GM23248 (cell line): ENCODE measurements around the gene DHX30. TPM values are rescaled to one million over a fixed set of nuclear protein-coding genes. Genes with fewer than 3 reads are reported as not detected.

ENCODE experiments used
- DNase-seq: peaks from one replicate; pipeline ENCODE4 v3.0.0-alpha.2; 2015
- H2AFZ ChIP-seq: fragments of 200-600 bp; sonication (generic); 2 replicates; pipeline ENCODE4 v1.6.1; 2016; ENCODE audit warnings: antibody characterized with exemption
- H3F3A ChIP-seq: fragments of 200-600 bp; sonication (generic); 2 replicates; pipeline ENCODE4 v1.6.1; 2016; ENCODE audit warnings: mild to moderate bottlenecking, antibody characterized with exemption, mixed run types; ENCODE audit not compliant: insufficient read depth
- H3K27ac ChIP-seq: fragments of 200-600 bp; sonication (generic); 2 replicates; pipeline ENCODE4 v1.5.1; 2016; ENCODE audit warnings: mild to moderate bottlenecking
- H3K27me3 ChIP-seq: fragments of 200-600 bp; sonication (generic); replicated peaks from 2 replicates; pipeline ENCODE4 v1.6.1; 2016; ENCODE audit warnings: mild to moderate bottlenecking; ENCODE audit not compliant: insufficient read depth
- H3K36me3 ChIP-seq: fragments of 200-600 bp; sonication (generic); 2 replicates; pipeline ENCODE4 v1.6.1; 2016; ENCODE audit warnings: low read depth, mild to moderate bottlenecking
- H3K4me1 ChIP-seq: fragments of 200-600 bp; sonication (generic); 2 replicates; pipeline ENCODE4 v1.6.1; 2016; ENCODE audit warnings: mild to moderate bottlenecking; ENCODE audit not compliant: insufficient read depth
- H3K4me2 ChIP-seq: fragments of 200-600 bp; sonication (generic); one replicate; pipeline ENCODE4 v1.6.1; 2016; ENCODE audit warnings: mild to moderate bottlenecking; ENCODE audit not compliant: unreplicated experiment
- H3K4me3 ChIP-seq: fragments of 200-600 bp; sonication (generic); 2 replicates; pipeline ENCODE4 v1.5.1; 2016; ENCODE audit warnings: mild to moderate bottlenecking
- H3K79me2 ChIP-seq: fragments of 200-600 bp; sonication (generic); 2 replicates; pipeline ENCODE4 v1.6.1; 2016; ENCODE audit warnings: mild to moderate bottlenecking; ENCODE audit not compliant: insufficient read depth
- H3K9ac ChIP-seq: fragments of 200-600 bp; sonication (generic); 2 replicates; pipeline ENCODE4 v1.6.1; 2016; ENCODE audit warnings: mild to moderate bottlenecking
- H3K9me2 ChIP-seq: fragments of 200-600 bp; sonication (generic); 2 replicates; pipeline ENCODE4 v1.6.1; 2016; ENCODE audit warnings: mixed run types, mild to moderate bottlenecking, moderate library complexity; ENCODE audit not compliant: insufficient read depth
- H3K9me3 ChIP-seq: fragments of 200-600 bp; sonication (generic); one replicate; pipeline ENCODE4 v1.6.1; 2017; ENCODE audit warnings: low read depth
- H4K20me1 ChIP-seq: fragments of 200-600 bp; sonication (generic); 2 replicates; pipeline ENCODE4 v1.6.0; 2016; ENCODE audit not compliant: insufficient read depth
- EZH2 ChIP-seq: fragments of 200-600 bp; sonication (generic); IDR thresholded peaks from 2 replicates; pipeline ENCODE4 v1.6.1; 2018; ENCODE audit warnings: antibody characterized with exemption, mild to moderate bottlenecking; ENCODE audit not compliant: insufficient read depth, poor library complexity, severe bottlenecking
- EZH2phosphoT487 ChIP-seq: fragments of 200-600 bp; sonication (generic); IDR thresholded peaks from 2 replicates; pipeline ENCODE4 v1.6.1; 2018; ENCODE audit warnings: antibody characterized with exemption, moderate library complexity, mild to moderate bottlenecking, low read depth; ENCODE audit not compliant: insufficient read depth
- WGBS, 2 experiments: methylation state at CpG; one replicate each; pipeline ENCODE4 v1.1.6; 2015 to 2017; ENCODE audit warnings: low lambda C conversion rate in 2 of 2, low coverage in 1 of 2; ENCODE audit errors: missing lambda C conversion rate in 2 of 2; 5-methylcytosine and 5-hydroxymethylcytosine counted together
- in situ Hi-C: fragments of 300-500 bp; cut with MboI; formaldehyde crosslinking; loops from 2 replicates; pipeline ENCODE4 v1.15.0; 2020
- polyA plus RNA-seq: library from polyadenylated mRNA; unstranded; fragments of >200 nt; fragmentation: Nextera tagmentation; extraction: Ambion mirVana; gene quantifications from 2 replicates; pipeline ENCODE4 v1.2.1, GENCODE V29; 2016
- total RNA-seq: library from RNA; depleted of rRNA; stranded (reverse); fragments of >200 nt; shearing (Covaris generic); gene quantifications from 2 replicates; pipeline ENCODE4 v1.2.3, GENCODE V29; 2014

Gene DHX30
- total and polyA plus RNA-seq, 2 experiments from 2014 or later = 42.9 to 65.8 TPM

DNA sequence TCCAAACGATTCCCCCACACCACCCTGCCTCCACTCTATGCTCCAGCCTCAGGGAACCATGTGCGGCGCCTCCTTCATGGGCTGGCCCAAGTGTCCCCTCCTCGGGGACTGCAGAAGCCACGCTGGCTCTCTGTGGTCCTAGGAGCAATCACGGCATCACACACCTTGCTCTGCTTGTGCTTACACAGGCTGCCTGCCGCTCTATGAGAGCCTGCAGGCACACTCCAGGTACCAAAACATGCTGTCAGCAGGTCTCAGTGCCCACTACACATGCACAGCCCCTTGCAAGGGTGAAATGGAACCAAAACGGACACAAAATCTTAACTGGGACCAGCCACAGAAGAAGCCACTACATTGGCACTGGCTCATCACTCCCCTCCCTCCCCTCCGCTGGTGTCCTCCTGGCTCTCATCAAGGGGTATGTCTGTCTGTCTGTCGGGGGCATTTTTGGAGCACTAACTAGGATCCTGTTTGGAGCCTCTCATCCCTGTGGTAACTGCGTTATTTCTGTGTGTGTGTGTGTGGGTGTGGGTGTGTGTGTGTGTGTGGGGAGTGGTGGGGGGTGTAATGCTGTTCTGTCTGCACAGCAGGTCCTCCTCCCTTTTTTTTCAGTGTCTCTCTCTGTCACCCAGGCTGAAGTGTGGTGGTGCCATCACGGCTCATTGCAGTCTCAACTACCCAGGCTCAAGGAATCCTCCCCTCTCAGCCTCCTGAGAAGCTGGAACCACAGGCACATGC is 60.6 kb downstream of the DHX30 start:
- Histone ChIP-seq H3K4me3 (no peak overlapping the region), H3K79me2 (no peaks in the 10 kb centered on the region), H3K9me3 (no peaks in the 10 kb centered on the region), H3K4me1 (no peaks in the 10 kb centered on the region), H2AFZ (no peak overlapping the region), H3K4me2 (no peak overlapping the region), H3K9ac (no peak overlapping the region), H4K20me1 (no peaks in the 10 kb centered on the region; the same call in 1 of the 2 replicates), H3K36me3 (peaks cover 47% of the 10 kb centered on the region), H3K27ac (no peak overlapping the region), H3K9me2 (no peaks in the 10 kb centered on the region), H3K27me3 (no peaks in the 10 kb centered on the region), H3F3A (0 out of 2 replicates have a peak, but pooled peaks cover 4% of the 10 kb centered on the region)
- no peak for DNase-seq
- in situ Hi-C loops = loop anchor here (10.0 kb wide), 1 partner anchor 301 kb away; no protein-coding TSS in a partner anchor
- 84 to 86% methylated on average over 12 of the region's 12 CpGs for WGBS, 2 experiments
- TF ChIP-seq EZH2phosphoT487 = no peak
- TF ChIP-seq EZH2 = no peak

DNA sequence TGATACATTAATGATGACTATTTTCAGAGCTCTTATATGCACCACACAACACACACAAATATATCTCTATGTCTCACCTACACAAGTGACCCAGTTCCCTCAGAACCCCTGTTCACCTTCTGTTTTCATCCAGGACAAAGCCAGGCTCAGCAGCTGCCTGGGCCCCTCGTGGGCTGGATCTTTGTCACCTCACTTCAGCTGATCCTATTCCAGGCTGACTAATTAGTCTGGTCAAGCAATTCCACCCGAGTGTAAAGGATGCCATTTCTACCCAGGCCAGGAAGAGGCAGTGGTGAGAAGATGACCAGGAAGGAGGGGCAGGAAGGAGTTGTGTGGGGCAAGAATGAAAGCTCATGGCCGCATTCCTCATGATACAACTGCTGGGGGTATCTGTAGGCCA is 62.3 kb downstream of the DHX30 start:
- in situ Hi-C loops = loop anchor here (10.0 kb wide), 1 partner anchor 300 kb away; no protein-coding TSS in a partner anchor
- Histone ChIP-seq H3K9ac (no peak overlapping the region), H3K4me2 (no peak overlapping the region), H3K27me3 (no peaks in the 10 kb centered on the region), H3K36me3 (peaks cover 49% of the 10 kb centered on the region), H4K20me1 (no peaks in the 10 kb centered on the region), H3K79me2 (0 out of 2 replicates have a peak, but pooled peaks cover 10% of the 10 kb centered on the region), H2AFZ (no peak overlapping the region), H3F3A (no peaks in the 10 kb centered on the region), H3K4me1 (no peaks in the 10 kb centered on the region), H3K9me3 (no peaks in the 10 kb centered on the region), H3K4me3 (no peak overlapping the region), H3K9me2 (no peaks in the 10 kb centered on the region), H3K27ac (no peak overlapping the region)
- peak; percentile 35 for DNase-seq
- WGBS, 2 experiments = 58 to 64% methylated on average over 3 of the region's 3 CpGs
- no peak for TF ChIP-seq EZH2phosphoT487
- TF ChIP-seq EZH2 = no peak

DNA sequence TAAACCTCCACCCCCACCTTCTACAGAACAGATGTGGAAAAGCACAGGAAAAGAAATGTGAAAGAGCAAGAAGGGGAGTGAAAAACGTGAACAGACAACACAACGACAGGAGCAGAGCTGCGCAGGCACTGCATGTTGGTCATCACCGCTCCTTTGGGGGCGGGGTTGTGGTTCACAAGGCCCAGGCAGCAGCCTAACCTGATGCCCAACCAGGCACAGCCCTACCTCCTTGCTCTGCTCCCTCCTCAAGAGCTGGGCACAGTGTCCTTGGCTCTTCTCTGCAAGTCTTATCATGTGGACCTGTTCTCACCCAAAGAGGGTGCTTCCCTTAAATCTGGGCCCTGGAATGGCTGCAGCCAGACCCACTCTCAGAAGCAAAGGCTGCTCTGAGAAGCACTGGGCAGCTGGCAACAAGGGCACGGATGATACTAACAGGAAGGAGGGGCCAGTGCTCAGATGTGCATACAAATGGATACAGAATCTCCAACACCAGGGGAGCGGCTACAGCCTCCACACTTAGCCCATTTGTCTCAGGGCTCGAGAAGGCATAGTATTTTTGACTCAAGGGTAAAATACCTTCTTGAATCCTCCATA is 64.6 kb downstream of the DHX30 start:
- Histone ChIP-seq H3K27ac (no peak overlapping the region), H3K36me3 (peaks cover 63% of the 10 kb centered on the region), H3K9ac (no peak overlapping the region), H3K4me2 (no peak overlapping the region), H3K4me1 (no peaks in the 10 kb centered on the region), H3K4me3 (no peak overlapping the region), H3K9me3 (no peaks in the 10 kb centered on the region), H3F3A (0 out of 2 replicates have a peak, but pooled peaks cover 4% of the 10 kb centered on the region), H3K9me2 (no peaks in the 10 kb centered on the region), H3K79me2 (0 out of 2 replicates have a peak, but pooled peaks cover 10% of the 10 kb centered on the region), H3K27me3 (no peaks in the 10 kb centered on the region), H4K20me1 (no peaks in the 10 kb centered on the region), H2AFZ (no peak overlapping the region)
- in situ Hi-C loops = loop anchor here (10.0 kb wide), 1 partner anchor 297 kb away; no protein-coding TSS in a partner anchor
- WGBS, 2 experiments = 89 to 92% methylated on average over 8 of the region's 8 CpGs
- TF ChIP-seq EZH2 = no peak
- TF ChIP-seq EZH2phosphoT487 = no peak
- no peak for DNase-seq

DNA sequence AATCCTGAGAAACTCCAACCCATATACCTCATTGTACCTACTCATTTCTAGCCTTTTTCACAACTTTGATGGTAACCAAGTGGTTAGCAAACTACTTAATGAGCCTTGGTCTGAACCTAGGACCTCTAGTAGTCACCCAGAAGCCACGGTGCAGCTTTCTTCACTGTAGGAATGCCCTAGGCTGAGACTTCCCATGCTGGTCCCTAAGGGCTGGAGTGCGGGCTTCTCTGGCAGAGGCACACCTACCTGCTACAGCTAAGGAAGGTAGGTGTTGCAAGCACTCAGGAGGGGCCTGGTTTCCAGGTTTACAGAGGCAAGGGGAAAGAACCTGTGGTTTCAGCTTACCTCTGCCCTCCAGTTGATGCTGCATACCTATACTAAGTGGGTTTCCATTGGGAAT is 65.4 kb downstream of the DHX30 start:
- no peak overlapping the region for H3K4me2 ChIP-seq
- H3K27ac ChIP-seq = no peak overlapping the region
- H4K20me1 ChIP-seq = no peaks in the 10 kb centered on the region
- no peaks in the 10 kb centered on the region for H3K9me3 ChIP-seq
- TF ChIP-seq EZH2 = no peak
- TF ChIP-seq EZH2phosphoT487 = no peak
- no peaks in the 10 kb centered on the region for H3K27me3 ChIP-seq
- 97 to 98% methylated on average over 2 of the region's 2 CpGs for WGBS, 2 experiments
- H3F3A ChIP-seq = 0 out of 2 replicates have a peak, but pooled peaks cover 4% of the 10 kb centered on the region
- no peak overlapping the region for H2AFZ ChIP-seq
- H3K4me3 ChIP-seq = no peak overlapping the region
- in situ Hi-C loops = loop anchor here (10.0 kb wide), 1 partner anchor 296 kb away; no protein-coding TSS in a partner anchor
- H3K9ac ChIP-seq = no peak overlapping the region
- DNase-seq = no peak
- no peaks in the 10 kb centered on the region for H3K9me2 ChIP-seq
- no peaks in the 10 kb centered on the region for H3K4me1 ChIP-seq
- peaks cover 70% of the 10 kb centered on the region for H3K36me3 ChIP-seq
- 0 out of 2 replicates have a peak, but pooled peaks cover 10% of the 10 kb centered on the region for H3K79me2 ChIP-seq
